Omental fat pad (tissue), 4 donors: ENCODE measurements around the gene TRPM7. TPM values are rescaled to one million over a fixed set of nuclear protein-coding genes. Genes with fewer than 3 reads are reported as not detected.

Source experiments
- ATAC-seq: fragments of 150-250 bp; one replicate; pipeline ENCODE4 v1.9.1; 2016; ENCODE audit warnings: mild to moderate bottlenecking, moderate library complexity; ENCODE audit not compliant: low FRiP score
- DNase-seq: peaks from one replicate; pipeline ENCODE4 v3.0.0-alpha.2; 2019; ENCODE audit warnings: low spot score
- CTCF ChIP-seq, 3 donors: fragments of 450-650 bp; IDR thresholded peaks; one replicate each; pipeline ENCODE4 v1.5.1; 2016 to 2017; ENCODE audit warnings: antibody characterized with exemption in 3 of 3, mild to moderate bottlenecking in 3 of 3, moderate library complexity in 2 of 3
- small RNA-seq: library from RNA; depleted of rRNA; stranded (forward); fragments of <200 nt; gene quantifications from one replicate; pipeline ENCODE3, GENCODE V24; 2016
- total RNA-seq, 4 donors: library from RNA; depleted of rRNA; stranded (reverse); fragments of >200 nt; gene quantifications; one replicate each; pipeline ENCODE4 v1.1.0, GENCODE V29; 2016

Gene TRPM7
- total RNA-seq, 4 donors from 2014 or later: 55.5 to 63.6 (median 60.5) TPM

- TF ChIP-seq CTCF (IDR thresholded peaks at IDR 0.05): no peak
- DNase-seq (no peak), ATAC-seq (no peak)
Measured at GRCh38 chr15:50519740-50520425, 166.7 kb downstream of the TRPM7 start.

- DNase-seq (no peak), ATAC-seq (no peak)
- TF ChIP-seq CTCF (IDR thresholded peaks at IDR 0.05): no peak
Measured at GRCh38 chr15:50513001-50513400, 173.6 kb downstream of the TRPM7 start.

Small RNAs within 50 kb of the gene (small RNA-seq; reads per million reads assigned to genes)
- gene RN7SL354P: not detected

Other genes with a start within 250 kb of the TRPM7 start
- 1 to 10 TPM in 2 of 4 donors, not detected in 2; 1.2 to 3.6 TPM for gene USP50, start 140.1 kb downstream of the TRPM7 start, total RNA-seq
- gene SPPL2A, start 78.9 kb upstream of the TRPM7 start, total RNA-seq: 100 to 1,000 TPM; 127 to 209 (median 151) TPM
- gene AP4E1, start 221.9 kb upstream of the TRPM7 start, total RNA-seq: 1 to 10 TPM; 7.3 to 8.5 (median 7.9) TPM